Trophoblast cell (in vitro differentiated cells and primary cell): ENCODE measurements around the gene ATP2B3.
A peak's percentile ranks its signal among the peaks of the same experiment; 100 is the strongest.

Experiments used
- DNase-seq, 2 donors: peaks; one replicate each; pipeline ENCODE4 v3.0.0-alpha.2; 2016
- H2AFZ ChIP-seq: 2 replicates; pipeline ENCODE4 v1.6.1; 2013; ENCODE audit warnings: low read length, moderate library complexity, mild to moderate bottlenecking; ENCODE audit not compliant: insufficient read depth, poor library complexity
- H2AK5ac ChIP-seq: 2 replicates; pipeline ENCODE4 v1.6.1; 2013; ENCODE audit warnings: mild to moderate bottlenecking, low read length
- H2BK120ac ChIP-seq: 2 replicates; pipeline ENCODE4 v1.6.1; 2013; ENCODE audit warnings: low read length, mild to moderate bottlenecking, moderate library complexity; ENCODE audit not compliant: insufficient read depth, poor library complexity
- H2BK12ac ChIP-seq: 2 replicates; pipeline ENCODE4 v1.6.1; 2013; ENCODE audit warnings: mild to moderate bottlenecking, low read length, moderate library complexity
- H2BK5ac ChIP-seq: 2 replicates; pipeline ENCODE4 v1.6.1; 2013; ENCODE audit warnings: low read length, low read depth, moderate library complexity, mild to moderate bottlenecking; ENCODE audit not compliant: poor library complexity
- H3K14ac ChIP-seq: 2 replicates; pipeline ENCODE4 v1.6.1; 2013; ENCODE audit warnings: mild to moderate bottlenecking, low read length
- H3K18ac ChIP-seq: 2 replicates; pipeline ENCODE4 v1.6.1; 2013; ENCODE audit warnings: mild to moderate bottlenecking, low read length
- H3K23ac ChIP-seq: 2 replicates; pipeline ENCODE4 v1.6.1; 2013; ENCODE audit warnings: low read length
- H3K27ac ChIP-seq: 2 replicates; pipeline ENCODE4 v1.5.1; 2013; ENCODE audit warnings: low read depth, mild to moderate bottlenecking, inconsistent platforms, low read length, moderate library complexity
- H3K27me3 ChIP-seq: 2 replicates; pipeline ENCODE4 v1.6.1; 2013; ENCODE audit warnings: inconsistent platforms, mild to moderate bottlenecking, low read length, moderate library complexity; ENCODE audit not compliant: insufficient read depth
- H3K36me3 ChIP-seq, 2 experiments: 1 replicate in 1 of 2; 2 replicates in 1 of 2; pipeline ENCODE4 v1.6.1; 2013; ENCODE audit warnings: low read length in 2 of 2, mild to moderate bottlenecking in 2 of 2, moderate library complexity in 1 of 2; ENCODE audit not compliant: insufficient read depth in 2 of 2, control insufficient read depth in 1 of 2
- H3K4ac ChIP-seq: 2 replicates; pipeline ENCODE4 v1.6.1; 2013; ENCODE audit warnings: low read depth, mild to moderate bottlenecking, low read length, moderate library complexity
- H3K4me1 ChIP-seq, 2 experiments: 1 replicate in 1 of 2; 2 replicates in 1 of 2; pipeline ENCODE4 v1.6.1; 2013; ENCODE audit warnings: low read length in 2 of 2, mild to moderate bottlenecking in 2 of 2, moderate library complexity in 1 of 2; ENCODE audit not compliant: insufficient read depth in 2 of 2, control insufficient read depth in 1 of 2
- H3K4me2 ChIP-seq: 2 replicates; pipeline ENCODE4 v1.6.1; 2013; ENCODE audit warnings: inconsistent platforms, mild to moderate bottlenecking, low read length, moderate library complexity
- H3K4me3 ChIP-seq: 2 replicates; pipeline ENCODE4 v1.5.1; 2013; ENCODE audit warnings: mild to moderate bottlenecking, low read depth, low read length, inconsistent platforms
- H3K79me1 ChIP-seq: one replicate; pipeline ENCODE4 v1.6.1; 2013; ENCODE audit warnings: low read length
- H3K79me2 ChIP-seq: 2 replicates; pipeline ENCODE4 v1.6.1; 2013; ENCODE audit warnings: low read length, mild to moderate bottlenecking; ENCODE audit not compliant: control insufficient read depth, insufficient read depth, poor library complexity
- H3K9ac ChIP-seq: 2 replicates; pipeline ENCODE4 v1.6.1; 2013; ENCODE audit warnings: mild to moderate bottlenecking, low read length
- H3K9me3 ChIP-seq: 2 replicates; pipeline ENCODE4 v1.6.1; 2013; ENCODE audit warnings: low read depth, mild to moderate bottlenecking, control low read depth, inconsistent platforms, low read length; ENCODE audit not compliant: insufficient read depth
- H4K12ac ChIP-seq: 2 replicates; pipeline ENCODE4 v1.6.1; 2013; ENCODE audit warnings: low read depth, mild to moderate bottlenecking, low read length, moderate library complexity
- H4K8ac ChIP-seq: 2 replicates; pipeline ENCODE4 v1.6.1; 2013; ENCODE audit warnings: low read depth, mild to moderate bottlenecking, low read length, moderate library complexity
- H4K91ac ChIP-seq: one replicate; pipeline ENCODE4 v1.6.1; 2013; ENCODE audit warnings: low read depth, mild to moderate bottlenecking, low read length, moderate library complexity
- WGBS: extraction: QIAGEN DNeasy Blood & Tissue Kit; methylation state at CpG from one replicate; pipeline ENCODE4 v1.1.7; 2013; ENCODE audit warnings: missing lambda C conversion rate; ENCODE audit not compliant: insufficient read length, insufficient coverage; ENCODE audit errors: extremely low coverage; 5-methylcytosine and 5-hydroxymethylcytosine counted together

Gene ATP2B3

DNA sequence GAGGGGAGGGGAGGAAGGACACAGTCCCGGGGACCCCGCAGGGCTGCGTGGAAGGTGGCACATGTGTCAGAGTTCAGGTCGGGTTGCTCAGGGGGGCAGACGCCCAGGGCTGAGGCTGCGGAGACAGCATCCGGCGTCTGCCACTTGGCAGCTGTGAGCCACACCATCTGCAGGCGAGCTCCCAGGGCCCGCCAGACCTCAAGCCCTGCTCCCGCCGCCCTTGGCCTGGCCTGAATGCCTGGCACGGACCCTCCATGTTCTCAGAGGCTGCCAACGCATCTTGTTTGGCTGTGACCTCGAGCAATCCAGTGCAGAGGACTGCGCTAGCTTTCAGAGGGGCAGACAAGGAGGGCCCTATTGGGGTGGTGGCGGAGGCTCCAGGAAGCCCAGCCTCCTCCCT, 17.6 kb upstream of the ATP2B3 start:
- DNase-seq, result no peak
- H3K9me3 ChIP-seq, result peaks cover 1% of the 10 kb centered on the region
- no peaks in the 10 kb centered on the region for H3K79me2 ChIP-seq
- H2AFZ ChIP-seq, result no peak overlapping the region
- no peak overlapping the region for H4K12ac ChIP-seq
- H3K9ac ChIP-seq, result no peak overlapping the region
- no peak overlapping the region for H3K4me3 ChIP-seq
- H2BK12ac ChIP-seq, result no peak overlapping the region
- H3K79me1 ChIP-seq, result peaks cover 2% of the 10 kb centered on the region
- H2AK5ac ChIP-seq, result no peak overlapping the region
- H3K27ac ChIP-seq, result no peak overlapping the region
- H3K4me2 ChIP-seq, result no peak overlapping the region
- H3K27me3 ChIP-seq, result no peaks in the 10 kb centered on the region
- H3K4me1 ChIP-seq, result no peaks in the 10 kb centered on the region
- H3K18ac ChIP-seq, result no peak overlapping the region
- H2BK120ac ChIP-seq, result no peak overlapping the region
- H3K4ac ChIP-seq, result no peak overlapping the region
- H3K36me3 ChIP-seq, result no peaks in the 10 kb centered on the region
- WGBS, result no CpG with 5 or more reads among the region's 17 CpGs
- H4K8ac ChIP-seq, result no peak overlapping the region
- H3K14ac ChIP-seq, result no peak overlapping the region
- H4K91ac ChIP-seq, result no peak overlapping the region
- H3K23ac ChIP-seq, result no peak overlapping the region
- H2BK5ac ChIP-seq, result no peak overlapping the region

DNA sequence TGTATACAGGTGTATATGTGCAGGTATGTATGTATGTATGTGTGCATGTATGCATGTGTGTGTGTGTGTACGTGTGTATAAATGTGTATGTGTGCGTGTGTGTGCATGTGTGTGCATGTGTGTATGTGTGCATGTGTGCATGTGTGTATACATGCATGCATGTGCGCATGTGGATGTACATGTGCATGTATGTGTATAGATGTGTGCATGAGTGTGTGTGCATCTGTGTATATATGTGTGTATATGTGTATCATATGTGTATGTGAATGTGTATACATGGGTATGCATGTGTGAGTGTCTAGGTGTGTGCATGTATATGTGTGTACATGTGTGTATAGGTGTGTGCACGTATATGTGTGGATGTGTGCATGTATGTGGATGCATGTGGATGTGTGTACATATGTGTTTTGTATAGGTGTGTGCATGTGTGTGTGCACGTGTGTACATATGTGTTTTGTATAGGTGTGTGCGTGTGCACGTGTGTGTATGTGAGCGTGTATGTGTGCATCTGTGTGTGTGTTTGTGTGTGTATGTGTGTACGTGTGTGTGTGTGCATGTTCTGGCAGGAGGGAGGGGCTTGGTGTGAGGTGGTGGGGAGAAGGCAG, 16.7 kb upstream of the ATP2B3 start:
- Histone ChIP-seq H3K4me1 (no peaks in the 10 kb centered on the region), H2BK5ac (no peak overlapping the region), H4K91ac (no peak overlapping the region), H2BK120ac (no peak overlapping the region), H2BK12ac (no peak overlapping the region), H3K4ac (no peak overlapping the region), H3K36me3 (no peaks in the 10 kb centered on the region), H4K12ac (no peak overlapping the region), H3K9ac (no peak overlapping the region), H3K18ac (no peak overlapping the region), H3K14ac (no peak overlapping the region), H3K27me3 (no peaks in the 10 kb centered on the region), H3K79me2 (no peaks in the 10 kb centered on the region), H4K8ac (no peak overlapping the region), H2AFZ (no peak overlapping the region), H3K4me3 (peak overlapping the region; percentile 35), H3K23ac (no peak overlapping the region), H3K27ac (no peak overlapping the region), H2AK5ac (no peak overlapping the region), H3K4me2 (no peak overlapping the region), H3K79me1 (no peaks in the 10 kb centered on the region), H3K9me3 (peaks cover 1% of the 10 kb centered on the region)
- no peak for DNase-seq
- no CpG with 5 or more reads among the region's 9 CpGs for WGBS

DNA sequence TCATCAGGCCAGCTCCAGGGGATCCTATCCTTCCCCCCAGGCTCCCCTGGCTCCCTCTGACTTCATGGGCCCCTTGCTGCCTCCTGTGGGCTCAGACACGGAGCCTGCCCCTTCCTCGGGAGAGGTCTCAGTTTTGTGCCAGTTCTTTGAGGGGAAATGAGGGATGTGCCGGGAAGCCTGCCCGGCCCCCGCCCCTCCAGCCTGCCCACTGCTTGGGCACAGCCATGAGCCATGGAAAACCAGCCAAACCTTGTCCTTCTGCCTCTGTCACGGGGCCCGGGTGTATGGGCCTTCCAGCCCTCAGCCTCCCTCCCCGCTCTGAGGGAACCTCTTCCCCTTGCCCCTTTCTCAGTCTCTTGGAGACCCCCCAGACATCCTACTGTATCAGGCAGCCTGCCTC, 15.9 kb upstream of the ATP2B3 start:
- Histone ChIP-seq H2BK5ac (no peak overlapping the region), H3K79me1 (no peaks in the 10 kb centered on the region), H3K4me2 (no peak overlapping the region), H3K36me3 (no peaks in the 10 kb centered on the region), H2AFZ (no peak overlapping the region), H3K27ac (no peak overlapping the region), H4K91ac (no peak overlapping the region), H2BK12ac (no peak overlapping the region), H4K8ac (no peak overlapping the region), H3K4me1 (no peaks in the 10 kb centered on the region), H2BK120ac (no peak overlapping the region), H3K23ac (no peak overlapping the region), H2AK5ac (no peak overlapping the region), H3K27me3 (no peaks in the 10 kb centered on the region), H3K14ac (no peak overlapping the region), H3K79me2 (no peaks in the 10 kb centered on the region), H3K9ac (no peak overlapping the region), H3K18ac (no peak overlapping the region), H3K9me3 (peaks cover 1% of the 10 kb centered on the region), H4K12ac (no peak overlapping the region), H3K4me3 (no peak overlapping the region), H3K4ac (no peak overlapping the region)
- WGBS, result no CpG with 5 or more reads among the region's 8 CpGs
- DNase-seq, result no peak

DNA sequence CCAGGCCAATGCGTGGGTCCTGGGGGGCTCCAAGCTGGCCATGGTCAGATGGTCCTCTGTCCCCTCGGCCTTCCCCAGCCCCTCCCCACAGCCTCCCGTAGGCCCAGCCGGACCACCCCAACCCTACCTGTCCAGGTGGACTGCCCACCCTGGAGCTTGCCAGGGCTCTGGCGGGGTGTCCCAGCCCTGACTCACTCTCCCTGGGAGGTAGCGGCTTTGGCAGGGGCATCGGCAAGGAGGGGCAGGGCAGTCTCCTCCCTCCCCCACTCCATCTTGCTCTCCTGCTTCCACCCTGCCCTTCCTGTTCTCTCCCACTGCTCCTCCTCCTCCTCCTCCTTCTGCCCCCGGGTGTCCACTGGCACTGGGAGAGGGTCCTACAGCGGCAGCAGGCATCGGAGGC, 15.3 kb upstream of the ATP2B3 start:
- no CpG with 5 or more reads among the region's 10 CpGs for WGBS
- no peaks in the 10 kb centered on the region for H3K79me2 ChIP-seq
- H3K4me3 ChIP-seq, result no peak overlapping the region
- peaks cover 1% of the 10 kb centered on the region for H3K9me3 ChIP-seq
- H4K8ac ChIP-seq, result no peak overlapping the region
- H3K4ac ChIP-seq, result no peak overlapping the region
- H3K18ac ChIP-seq, result no peak overlapping the region
- no peaks in the 10 kb centered on the region for H3K36me3 ChIP-seq
- no peak overlapping the region for H2BK120ac ChIP-seq
- H3K27me3 ChIP-seq, result no peaks in the 10 kb centered on the region
- H3K79me1 ChIP-seq, result no peaks in the 10 kb centered on the region
- no peak overlapping the region for H3K23ac ChIP-seq
- H4K12ac ChIP-seq, result no peak overlapping the region
- no peaks in the 10 kb centered on the region for H3K4me1 ChIP-seq
- H3K9ac ChIP-seq, result no peak overlapping the region
- H2AFZ ChIP-seq, result no peak overlapping the region
- H2BK5ac ChIP-seq, result no peak overlapping the region
- no peak overlapping the region for H3K14ac ChIP-seq
- H4K91ac ChIP-seq, result no peak overlapping the region
- no peak overlapping the region for H2AK5ac ChIP-seq
- no peak overlapping the region for H3K27ac ChIP-seq
- no peak overlapping the region for H2BK12ac ChIP-seq
- H3K4me2 ChIP-seq, result no peak overlapping the region
- no peak for DNase-seq
